ENCODE data around the gene LRBA.

The LRBA gene

GRCh38 chr4:150784305-150784704, 230.8 kb downstream of the LRBA start:
- no peak for DNase-seq (ENCODE audit: extremely low read depth, low read depth)
- no peak for TF ChIP-seq CTCF (IDR thresholded peaks at IDR 0.05; ENCODE audit: low read depth, low read length, missing control alignments)
- H3K4me3 ChIP-seq (replicated peaks; ENCODE audit: low read depth, low read length): no peak overlapping the region

DNA sequence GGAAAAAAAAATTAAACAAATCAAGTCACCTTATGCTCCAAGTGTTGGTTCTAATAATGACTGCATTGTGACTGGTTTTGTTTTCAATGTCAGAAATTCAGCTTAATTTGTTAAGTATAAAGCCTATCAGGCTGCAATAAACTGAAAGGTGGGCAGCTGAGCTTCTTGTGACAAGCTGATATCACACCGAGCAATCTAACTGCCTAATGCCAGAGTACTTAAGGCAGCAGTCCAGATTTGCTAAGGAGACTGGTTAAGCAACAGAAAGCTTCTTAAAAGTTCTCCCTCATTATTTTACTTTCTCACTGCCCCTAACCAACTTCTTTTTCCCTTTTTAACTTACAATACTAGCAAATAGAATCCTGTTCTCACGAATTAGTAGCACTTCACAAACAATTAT, 232.2 kb downstream of the LRBA start:
- DNase-seq (ENCODE audit: extremely low read depth, low read depth): no peak
- no peak overlapping the region for H3K4me3 ChIP-seq (replicated peaks; ENCODE audit: low read depth, low read length)
- TF ChIP-seq CTCF (IDR thresholded peaks at IDR 0.05; ENCODE audit: low read depth, low read length, missing control alignments): no peak

DNA sequence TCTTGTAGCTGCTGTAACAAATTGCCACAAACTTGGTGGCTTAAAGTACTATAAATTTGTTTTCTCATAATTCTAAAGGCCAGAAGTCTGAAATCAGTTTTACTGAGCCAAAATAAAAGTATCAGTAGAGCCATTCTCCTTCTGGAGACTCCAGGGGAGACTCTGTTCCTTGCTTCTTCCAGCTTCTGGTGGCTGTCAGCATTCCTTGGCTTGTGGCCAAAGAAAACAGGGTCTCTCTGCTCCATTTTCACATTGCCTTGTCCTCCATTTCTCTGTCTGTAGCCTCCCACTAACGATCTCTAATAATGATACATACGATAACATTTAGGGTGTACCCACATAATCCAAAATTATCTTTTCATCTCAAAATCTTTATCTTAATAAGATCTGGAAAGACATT, 232.8 kb downstream of the LRBA start:
- H3K4me3 ChIP-seq (replicated peaks; ENCODE audit: low read depth, low read length): no peak overlapping the region
- no peak for TF ChIP-seq CTCF (IDR thresholded peaks at IDR 0.05; ENCODE audit: low read depth, low read length, missing control alignments)
- no peak for DNase-seq (ENCODE audit: extremely low read depth, low read depth)

- H3K4me3 ChIP-seq (replicated peaks; ENCODE audit: low read depth, low read length): no peak overlapping the region
- no peak for DNase-seq (ENCODE audit: extremely low read depth, low read depth)
- no peak for TF ChIP-seq CTCF (IDR thresholded peaks at IDR 0.05; ENCODE audit: low read depth, low read length, missing control alignments)
Measured at GRCh38 chr4:150781191-150781590, 233.9 kb downstream of the LRBA start.

- no peak for DNase-seq (ENCODE audit: extremely low read depth, low read depth)
- no peak for TF ChIP-seq CTCF (IDR thresholded peaks at IDR 0.05; ENCODE audit: low read depth, low read length, missing control alignments)
- H3K4me3 ChIP-seq (replicated peaks; ENCODE audit: low read depth, low read length): no peak overlapping the region
Measured at GRCh38 chr4:150779707-150780106, 235.4 kb downstream of the LRBA start.

- no peak for TF ChIP-seq CTCF (IDR thresholded peaks at IDR 0.05; ENCODE audit: low read depth, low read length, missing control alignments)
- no peak overlapping the region for H3K4me3 ChIP-seq (replicated peaks; ENCODE audit: low read depth, low read length)
- DNase-seq (ENCODE audit: extremely low read depth, low read depth): no peak
Measured at GRCh38 chr4:150773729-150774449, 241.2 kb downstream of the LRBA start.

GRCh38 chr4:150773032-150773431, 242.1 kb downstream of the LRBA start:
- TF ChIP-seq CTCF (IDR thresholded peaks at IDR 0.05; ENCODE audit: low read depth, low read length, missing control alignments): no peak
- H3K4me3 ChIP-seq (replicated peaks; ENCODE audit: low read depth, low read length): no peak overlapping the region
- no peak for DNase-seq (ENCODE audit: extremely low read depth, low read depth)
